Thyroid gland (tissue), 4 donors: ENCODE measurements around the gene AMZ2.

Experiments used
- POLR2A ChIP-seq, 2 donors: fragments of 450-650 bp; IDR thresholded peaks; one replicate each; pipeline ENCODE4 v1.6.1; 2017; ENCODE audit warnings: antibody characterized with exemption in 2 of 2, mild to moderate bottlenecking in 2 of 2, moderate library complexity in 1 of 2
- TF ChIP-seq, protein P1 (sequence below), 6 experiments: fragments of 200-600 bp in 3 of 6; fragments of 450-650 bp in 3 of 6; sonication (generic) in 3 of 6; IDR thresholded peaks; one replicate each; pipeline ENCODE4 v1.5.1; 2016 to 2019; ENCODE audit warnings: antibody characterized with exemption in 6 of 6, mild to moderate bottlenecking in 2 of 6, inconsistent platforms in 1 of 6, moderate library complexity in 1 of 6

DNA sequence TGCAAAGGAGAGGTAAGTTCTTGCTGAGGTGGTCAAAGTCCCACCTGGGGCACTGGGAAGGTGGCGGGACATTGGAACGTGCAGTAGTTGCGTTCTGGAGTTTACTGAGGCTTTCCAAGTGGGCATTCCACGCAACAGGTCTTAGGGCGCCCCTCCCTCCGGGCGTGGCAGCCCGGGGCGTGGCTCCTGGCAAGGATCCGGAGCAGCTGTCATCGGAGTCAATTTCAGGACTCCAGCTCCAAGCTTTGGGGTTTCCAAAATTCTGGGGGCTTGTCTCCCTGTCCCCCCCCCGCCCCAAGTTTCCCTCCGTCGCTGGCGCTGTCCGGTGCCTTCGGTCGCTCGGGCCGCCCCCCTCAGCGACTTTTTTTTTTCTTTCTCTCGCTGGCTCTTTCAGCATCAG lies 43.1 kb upstream of the AMZ2 start:
- TF ChIP-seq, protein P1, sequence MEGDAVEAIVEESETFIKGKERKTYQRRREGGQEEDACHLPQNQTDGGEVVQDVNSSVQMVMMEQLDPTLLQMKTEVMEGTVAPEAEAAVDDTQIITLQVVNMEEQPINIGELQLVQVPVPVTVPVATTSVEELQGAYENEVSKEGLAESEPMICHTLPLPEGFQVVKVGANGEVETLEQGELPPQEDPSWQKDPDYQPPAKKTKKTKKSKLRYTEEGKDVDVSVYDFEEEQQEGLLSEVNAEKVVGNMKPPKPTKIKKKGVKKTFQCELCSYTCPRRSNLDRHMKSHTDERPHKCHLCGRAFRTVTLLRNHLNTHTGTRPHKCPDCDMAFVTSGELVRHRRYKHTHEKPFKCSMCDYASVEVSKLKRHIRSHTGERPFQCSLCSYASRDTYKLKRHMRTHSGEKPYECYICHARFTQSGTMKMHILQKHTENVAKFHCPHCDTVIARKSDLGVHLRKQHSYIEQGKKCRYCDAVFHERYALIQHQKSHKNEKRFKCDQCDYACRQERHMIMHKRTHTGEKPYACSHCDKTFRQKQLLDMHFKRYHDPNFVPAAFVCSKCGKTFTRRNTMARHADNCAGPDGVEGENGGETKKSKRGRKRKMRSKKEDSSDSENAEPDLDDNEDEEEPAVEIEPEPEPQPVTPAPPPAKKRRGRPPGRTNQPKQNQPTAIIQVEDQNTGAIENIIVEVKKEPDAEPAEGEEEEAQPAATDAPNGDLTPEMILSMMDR (IDR thresholded peaks at IDR 0.05), result no peak
- no peak for TF ChIP-seq POLR2A (IDR thresholded peaks at IDR 0.05)
